ENCODE data around the gene OR5M8. TPM values are rescaled to one million over a fixed set of nuclear protein-coding genes. Genes with fewer than 3 reads are reported as not detected.

OR5M8 gene
- total and polyA plus RNA-seq, 2 donors (not counting 1 experiment from before 2014, with no cell fraction given): not detected

GRCh38 chr11:56453521-56453920, 37.6 kb downstream of the OR5M8 start:
- Histone ChIP-seq H3K9ac (ENCODE audit: insufficient read depth, low read length) (no peak overlapping the region), H4K20me1 (ENCODE audit: control insufficient read depth, extremely low read depth, insufficient read depth, low read length) (no peaks in the 10 kb centered on the region), H3K4me1 (ENCODE audit: control insufficient read depth, extremely low read depth, insufficient read depth, low read length) (no peaks in the 10 kb centered on the region), H3K4me3 (replicated peaks in 1 of 4; ENCODE audit: control extremely low read depth in 1 of 4, insufficient read depth in 1 of 4, low read depth in 3 of 4, low read length in 4 of 4) (no peak overlapping the region), H3K36me3 (ENCODE audit: control insufficient read depth, insufficient read depth, low read length) (no peaks in the 10 kb centered on the region), H3K9me3 (ENCODE audit: control insufficient read depth, insufficient read depth, low read depth, low read length) (no peaks in the 10 kb centered on the region), H3K4me2 (ENCODE audit: extremely low read depth, insufficient read depth, low read length) (no peak overlapping the region), H3K27ac (ENCODE audit: insufficient read depth, low read length) (no peak overlapping the region), H2AFZ (ENCODE audit: low read length) (no peak overlapping the region), H3K27me3 (ENCODE audit: control insufficient read depth, insufficient read depth, low read length) (no peaks in the 10 kb centered on the region), H3K79me2 (ENCODE audit: control insufficient read depth, insufficient read depth, low read length) (no peaks in the 10 kb centered on the region)
- TF ChIP-seq CTCF (conservative IDR thresholded peaks at IDR 0.05 in 1 of 2, IDR thresholded peaks at IDR 0.05 in 1 of 2; ENCODE audit: low read depth in 1 of 2, low read length in 2 of 2) (no peak), EZH2 (IDR thresholded peaks at IDR 0.05; ENCODE audit: low read length, missing control alignments) (no peak)
- no peak for DNase-seq (ENCODE audit: low read depth in 2 of 2)

Other genes starting within 250 kb of the OR5M8 start
- not detected in 2 replicates for gene OR5T3, start 239.1 kb downstream of the OR5M8 start, total RNA-seq
- gene OR5T3, start 239.1 kb downstream of the OR5M8 start, polyA plus RNA-seq: not detected in 2 replicates
- gene OR5T1, start 217.2 kb downstream of the OR5M8 start, total RNA-seq: not detected in 2 replicates
- not detected in 2 replicates for gene OR5T1, start 217.2 kb downstream of the OR5M8 start, polyA plus RNA-seq
- not detected in 2 replicates for gene OR8H1, start 199.1 kb downstream of the OR5M8 start, total RNA-seq
- gene OR8H1, start 199.1 kb downstream of the OR5M8 start, polyA plus RNA-seq: not detected in 2 replicates
- gene OR8K3, start 176.2 kb downstream of the OR5M8 start, total RNA-seq: not detected in 2 replicates
- gene OR8K3, start 176.2 kb downstream of the OR5M8 start, polyA plus RNA-seq: not detected in 2 replicates
- not detected in 2 replicates for gene OR8K1, start 145.3 kb downstream of the OR5M8 start, total RNA-seq
- gene OR8K1, start 145.3 kb downstream of the OR5M8 start, polyA plus RNA-seq: not detected in 2 replicates
- gene OR8J1, start 137.1 kb downstream of the OR5M8 start, total RNA-seq: not detected in 2 replicates
- gene OR8J1, start 137.1 kb downstream of the OR5M8 start, polyA plus RNA-seq: not detected in 2 replicates
- gene OR8U1, start 115.7 kb downstream of the OR5M8 start, total RNA-seq: not detected in 2 replicates
- gene OR8U1, start 115.7 kb downstream of the OR5M8 start, polyA plus RNA-seq: not detected in 2 replicates
- not detected in 2 replicates for gene OR5AL1, start 78.7 kb downstream of the OR5M8 start, total RNA-seq
- gene OR5AL1, start 78.7 kb downstream of the OR5M8 start, polyA plus RNA-seq: not detected in 2 replicates
- gene OR5M3, start 18.0 kb downstream of the OR5M8 start, total RNA-seq: not detected in 2 replicates
- not detected in 2 replicates for gene OR5M3, start 18.0 kb downstream of the OR5M8 start, polyA plus RNA-seq
- not detected in 2 replicates for gene OR5M11, start 51.9 kb upstream of the OR5M8 start, total RNA-seq
- not detected in 2 replicates for gene OR5M11, start 51.9 kb upstream of the OR5M8 start, polyA plus RNA-seq
- not detected in 2 replicates for gene OR5M10, start 86.4 kb upstream of the OR5M8 start, total RNA-seq
- not detected in 2 replicates for gene OR5M10, start 86.4 kb upstream of the OR5M8 start, polyA plus RNA-seq
- not detected in 2 replicates for gene OR5M1, start 123.5 kb upstream of the OR5M8 start, total RNA-seq
- not detected in 2 replicates for gene OR5M1, start 123.5 kb upstream of the OR5M8 start, polyA plus RNA-seq
- gene OR5AP2, start 151.1 kb upstream of the OR5M8 start, total RNA-seq: not detected in 2 replicates
- not detected in 2 replicates for gene OR5AP2, start 151.1 kb upstream of the OR5M8 start, polyA plus RNA-seq
- gene OR5AR1, start 172.3 kb upstream of the OR5M8 start, total RNA-seq: not detected in 2 replicates
- not detected in 2 replicates for gene OR5AR1, start 172.3 kb upstream of the OR5M8 start, polyA plus RNA-seq
- gene OR9G1, start 207.7 kb upstream of the OR5M8 start, total RNA-seq: not detected in 2 replicates
- gene OR9G1, start 207.7 kb upstream of the OR5M8 start, polyA plus RNA-seq: not detected in 2 replicates

All from fibroblast of lung (primary cell).